Activated effector memory CD4-positive, alpha-beta T cell treated with Interleukin-2 at 50 U/mL for 16 hours (primary cell): ENCODE measurements around the gene SLC22A12.
"Not testable (repeated sequence)": the region's sequence is repeated elsewhere in the genome, so short reads cannot be mapped to it uniquely, and the experiment has no call there.

Experiments
- DNase-seq: peaks from one replicate; pipeline ENCODE4 v3.0.0-alpha.2; 2020

SLC22A12 gene

DNA sequence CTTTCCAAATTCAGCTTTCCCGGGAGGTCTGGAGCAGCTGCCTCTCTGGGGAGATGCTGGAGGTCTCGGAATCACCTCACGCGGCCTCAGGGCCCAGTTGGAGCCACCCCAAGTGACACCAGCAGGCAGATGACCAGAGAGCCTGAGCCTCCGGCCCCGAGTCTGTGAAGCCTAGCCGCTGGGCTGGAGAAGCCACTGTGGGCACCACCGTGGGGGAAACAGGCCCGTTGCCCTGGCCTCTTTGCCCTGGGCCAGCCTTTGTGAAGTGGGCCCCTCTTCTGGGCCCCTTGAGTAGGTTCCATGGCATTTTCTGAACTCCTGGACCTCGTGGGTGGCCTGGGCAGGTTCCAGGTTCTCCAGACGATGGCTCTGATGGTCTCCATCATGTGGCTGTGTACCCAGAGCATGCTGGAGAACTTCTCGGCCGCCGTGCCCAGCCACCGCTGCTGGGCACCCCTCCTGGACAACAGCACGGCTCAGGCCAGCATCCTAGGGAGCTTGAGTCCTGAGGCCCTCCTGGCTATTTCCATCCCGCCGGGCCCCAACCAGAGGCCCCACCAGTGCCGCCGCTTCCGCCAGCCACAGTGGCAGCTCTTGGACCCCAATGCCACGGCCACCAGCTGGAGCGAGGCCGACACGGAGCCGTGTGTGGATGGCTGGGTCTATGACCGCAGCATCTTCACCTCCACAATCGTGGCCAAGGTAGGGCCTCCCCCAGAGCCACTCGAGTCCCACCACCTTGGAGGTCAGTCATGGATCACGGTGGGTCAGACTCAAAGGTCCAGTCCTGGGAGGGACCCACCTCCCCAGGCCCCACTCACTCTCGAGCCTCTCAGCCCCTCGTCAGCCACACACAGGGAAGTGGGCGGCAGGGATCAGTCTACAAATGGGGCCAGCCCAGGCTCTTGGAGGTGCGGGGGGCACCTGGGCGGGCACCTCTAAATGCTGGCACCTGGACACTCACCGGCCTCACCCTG, 525 bp downstream of the SLC22A12 start:
- no peak for DNase-seq

DNA sequence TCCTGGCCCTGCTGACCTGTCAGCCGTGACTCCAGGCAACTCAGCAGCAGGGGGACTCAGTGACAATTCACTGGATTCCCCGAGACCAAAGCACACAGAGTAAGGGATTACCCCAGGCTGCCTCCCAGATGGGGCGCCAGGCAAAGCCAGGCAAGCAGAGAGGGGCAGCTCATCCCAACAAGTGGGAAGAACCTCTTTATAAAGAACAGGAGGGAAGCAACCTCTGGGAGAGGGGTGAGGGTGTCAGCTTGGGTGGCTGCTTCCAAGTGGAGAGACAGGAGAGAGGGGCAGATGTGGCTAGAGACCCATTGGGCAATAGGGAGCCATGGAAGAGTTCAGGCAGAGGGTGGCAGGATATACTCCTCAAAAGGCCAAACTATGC, 1.2 kb downstream of the SLC22A12 start:
- DNase-seq: no peak

DNA sequence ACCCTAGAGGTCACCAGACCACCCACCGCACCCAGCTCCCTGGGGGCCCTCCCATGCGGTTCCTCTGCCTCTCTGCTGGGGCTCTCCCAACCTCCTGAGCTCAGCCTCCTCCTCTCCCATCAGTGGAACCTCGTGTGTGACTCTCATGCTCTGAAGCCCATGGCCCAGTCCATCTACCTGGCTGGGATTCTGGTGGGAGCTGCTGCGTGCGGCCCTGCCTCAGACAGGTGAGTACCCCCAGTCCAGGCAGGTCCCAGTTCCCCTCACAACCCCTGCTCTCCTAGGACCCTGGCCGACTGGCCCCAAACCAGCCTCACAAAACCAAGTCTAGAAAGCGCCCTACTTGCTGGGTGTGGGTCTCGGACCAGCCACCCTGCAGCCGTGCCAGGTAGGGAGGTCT, 1.6 kb downstream of the SLC22A12 start:
- DNase-seq: no peak

DNA sequence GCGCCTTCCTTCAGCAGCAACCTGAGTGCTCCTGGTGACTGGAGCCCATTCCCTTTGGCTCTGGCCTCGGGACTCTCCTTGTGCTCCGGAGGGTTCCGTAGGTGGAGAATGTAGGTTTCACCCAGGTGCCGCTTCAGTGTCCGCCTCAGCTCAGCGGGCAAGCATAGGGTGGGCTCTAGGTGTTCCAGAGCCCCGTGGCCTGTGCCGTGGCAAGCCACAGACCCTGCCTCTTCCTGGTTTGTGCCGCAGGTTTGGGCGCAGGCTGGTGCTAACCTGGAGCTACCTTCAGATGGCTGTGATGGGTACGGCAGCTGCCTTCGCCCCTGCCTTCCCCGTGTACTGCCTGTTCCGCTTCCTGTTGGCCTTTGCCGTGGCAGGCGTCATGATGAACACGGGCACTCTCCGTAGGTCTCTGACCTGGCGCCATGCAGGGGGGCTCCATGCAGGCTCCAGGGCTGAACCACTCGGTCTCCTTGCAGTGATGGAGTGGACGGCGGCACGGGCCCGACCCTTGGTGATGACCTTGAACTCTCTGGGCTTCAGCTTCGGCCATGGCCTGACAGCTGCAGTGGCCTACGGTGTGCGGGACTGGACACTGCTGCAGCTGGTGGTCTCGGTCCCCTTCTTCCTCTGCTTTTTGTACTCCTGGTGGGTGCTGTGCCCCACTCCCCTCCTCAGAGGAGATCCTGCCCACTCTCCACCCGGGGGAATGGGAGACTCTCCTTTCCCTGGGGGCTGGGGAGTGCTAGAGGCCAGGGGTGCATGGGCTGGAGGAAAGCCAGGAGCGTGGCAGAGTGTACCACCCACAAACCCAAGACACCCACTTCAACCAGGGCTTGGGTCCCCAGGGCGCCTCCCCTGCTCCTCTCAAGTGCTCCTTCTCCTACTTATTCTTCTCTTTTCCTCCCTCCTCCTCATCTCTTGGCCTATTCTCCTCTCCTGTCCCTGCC, 2.4 kb downstream of the SLC22A12 start:
- DNase-seq: no peak

DNA sequence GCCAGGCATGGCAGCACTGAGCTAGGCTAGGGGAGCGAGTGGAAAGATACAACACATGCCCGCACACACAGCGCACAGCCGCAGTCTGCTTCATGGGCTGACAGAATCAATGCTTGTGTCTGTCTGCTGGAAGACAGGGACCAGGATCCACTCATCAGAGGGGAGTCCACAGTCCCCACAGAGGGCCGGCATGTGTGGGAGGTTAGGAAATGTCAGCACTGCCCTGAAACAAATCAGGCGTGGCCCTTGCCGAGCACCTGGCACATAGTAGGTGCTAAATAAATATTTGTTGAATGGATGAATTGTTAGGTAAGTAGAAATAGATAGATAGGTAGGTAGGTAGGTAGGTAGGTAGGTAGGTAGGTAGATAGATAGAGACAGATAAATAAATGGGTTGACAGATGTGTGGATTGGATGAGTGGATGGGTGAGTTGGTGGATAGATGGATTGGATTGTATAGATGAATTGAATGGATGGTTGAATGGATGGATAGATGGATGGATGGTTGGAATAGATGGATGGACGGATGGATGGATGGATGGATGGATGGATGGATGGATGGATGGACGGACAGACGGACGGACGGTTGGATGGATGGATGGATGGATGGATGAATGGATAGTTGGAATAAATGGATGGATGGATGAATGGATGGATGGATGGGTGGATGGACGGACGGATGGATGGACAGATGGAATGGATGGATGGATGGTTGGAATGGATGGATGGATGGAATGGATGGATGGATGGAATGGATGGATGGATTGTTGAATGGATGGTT, 3.3 kb downstream of the SLC22A12 start:
- DNase-seq: no peak

DNA sequence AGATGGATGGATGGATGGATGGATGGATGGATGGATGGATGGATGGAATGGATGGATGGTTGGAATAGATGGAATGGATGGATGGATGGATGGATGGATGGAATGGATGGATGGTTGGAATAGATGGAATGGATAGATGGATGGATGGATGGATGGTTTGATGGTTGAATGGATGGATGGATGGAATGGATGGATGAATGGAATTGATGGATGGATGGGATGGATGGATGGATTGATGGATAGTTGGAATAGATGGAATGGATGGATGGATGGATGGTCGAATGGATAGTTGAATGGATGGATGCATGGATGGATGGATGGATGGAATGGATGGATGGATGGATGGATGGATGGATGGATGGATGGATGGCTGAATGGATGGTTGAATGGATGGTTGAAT, 4.9 kb downstream of the SLC22A12 start:
- DNase-seq: not testable (repeated sequence)

DNA sequence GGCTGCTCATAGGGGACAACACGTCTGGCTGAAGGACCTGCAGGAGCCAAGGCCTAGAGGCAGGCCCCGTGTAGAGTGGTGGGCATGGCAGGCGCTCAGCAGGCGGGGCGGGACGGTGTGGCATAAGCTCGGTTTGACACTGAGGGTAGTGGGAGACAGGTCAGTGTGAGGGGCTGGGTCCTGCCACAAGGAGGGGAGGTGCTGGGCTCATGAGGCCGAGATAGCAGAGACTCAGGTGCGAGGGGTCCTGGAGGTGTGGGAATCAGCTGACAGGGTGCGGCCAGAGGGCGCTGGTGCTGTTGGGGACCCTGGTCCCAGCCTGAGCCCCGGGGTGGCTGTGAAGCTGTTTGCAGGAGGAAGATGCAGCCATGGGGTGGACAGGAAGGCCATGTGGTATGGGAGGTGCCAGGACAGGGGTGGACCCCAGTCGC, 6.7 kb downstream of the SLC22A12 start:
- DNase-seq: no peak

DNA sequence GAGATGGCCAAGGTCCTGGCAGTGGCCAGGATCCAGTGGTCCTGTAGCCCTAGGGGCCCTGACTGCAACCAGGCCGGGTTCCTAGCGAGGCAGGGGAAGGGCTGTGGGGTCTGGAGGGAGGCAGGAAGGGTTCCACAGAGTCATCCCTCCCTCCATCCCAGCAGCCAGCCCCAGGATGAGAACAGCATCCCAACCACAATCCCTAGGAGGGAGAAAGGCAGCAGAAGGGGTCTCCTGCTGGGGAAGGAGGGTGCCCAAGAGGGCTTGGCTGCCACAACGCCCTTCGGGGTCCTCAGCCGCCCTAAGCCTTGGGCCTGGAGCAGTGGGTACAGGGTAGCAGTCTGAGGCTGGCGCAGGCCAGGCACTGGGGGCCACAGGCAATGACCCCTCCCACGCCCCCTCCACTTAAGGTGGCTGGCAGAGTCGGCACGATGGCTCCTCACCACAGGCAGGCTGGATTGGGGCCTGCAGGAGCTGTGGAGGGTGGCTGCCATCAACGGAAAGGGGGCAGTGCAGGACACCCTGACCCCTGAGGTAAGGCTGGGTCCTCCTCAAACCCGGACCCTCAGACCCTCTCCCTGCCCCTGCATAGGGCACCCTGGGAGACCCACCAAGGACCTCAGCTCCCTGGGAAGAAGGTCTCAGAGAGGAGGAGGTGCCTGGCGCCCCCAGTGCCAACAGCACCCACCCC, 7.2 kb downstream of the SLC22A12 start:
- DNase-seq: no peak

DNA sequence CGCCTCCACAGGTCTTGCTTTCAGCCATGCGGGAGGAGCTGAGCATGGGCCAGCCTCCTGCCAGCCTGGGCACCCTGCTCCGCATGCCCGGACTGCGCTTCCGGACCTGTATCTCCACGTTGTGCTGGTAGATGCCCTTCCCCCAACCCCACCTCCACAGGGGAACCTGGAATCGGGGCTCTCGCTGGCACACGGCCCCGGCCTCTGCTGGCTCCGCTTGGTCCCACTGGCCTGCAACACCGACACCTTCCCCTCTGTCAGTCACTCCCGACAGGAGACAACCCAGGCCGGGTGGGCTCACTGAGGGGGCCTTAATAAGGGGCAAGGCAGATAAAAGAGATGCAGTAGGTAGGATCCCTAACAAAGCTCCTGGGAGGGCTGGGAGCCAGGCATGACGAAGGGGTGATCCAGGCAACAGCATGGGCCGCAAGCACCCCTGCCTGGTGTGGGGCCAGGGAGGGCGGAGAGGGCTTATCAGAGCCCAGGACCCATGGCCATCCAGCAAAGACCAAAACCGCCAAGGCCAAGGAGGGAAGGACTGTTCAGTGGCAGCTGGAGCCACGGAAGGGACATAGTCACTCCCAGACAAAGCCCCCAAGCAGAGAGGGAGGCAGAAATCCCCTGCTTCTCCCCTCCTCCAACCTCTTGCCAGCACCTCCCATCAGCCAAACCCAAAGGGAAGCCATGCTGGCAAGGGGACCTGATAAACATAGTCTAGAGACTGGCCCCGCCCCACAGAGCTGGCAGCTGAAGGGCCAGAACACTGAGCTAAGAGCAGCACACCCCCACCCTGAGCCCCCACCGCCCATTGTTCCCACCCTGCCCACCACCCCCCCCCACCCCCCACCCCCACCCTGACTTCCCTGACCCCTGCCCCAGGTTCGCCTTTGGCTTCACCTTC, 8.0 kb downstream of the SLC22A12 start:
- no peak for DNase-seq

DNA sequence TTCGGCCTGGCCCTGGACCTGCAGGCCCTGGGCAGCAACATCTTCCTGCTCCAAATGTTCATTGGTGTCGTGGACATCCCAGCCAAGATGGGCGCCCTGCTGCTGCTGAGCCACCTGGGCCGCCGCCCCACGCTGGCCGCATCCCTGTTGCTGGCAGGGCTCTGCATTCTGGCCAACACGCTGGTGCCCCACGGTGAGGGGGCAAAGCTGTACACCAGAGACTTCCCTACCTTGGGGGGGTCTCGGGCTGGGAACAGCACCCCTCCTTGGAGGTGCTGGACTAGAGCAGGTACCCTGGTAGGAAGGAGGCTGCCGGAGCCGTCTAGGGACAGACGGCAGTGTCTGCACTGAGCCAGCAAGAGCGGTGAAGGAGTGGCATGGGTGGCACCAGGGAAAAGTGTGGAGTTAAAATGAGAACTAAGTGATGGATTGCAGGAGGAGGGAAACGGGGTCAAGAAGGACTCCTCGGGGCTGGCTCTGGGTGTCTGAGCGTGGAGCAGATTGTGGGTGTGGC, 8.7 kb downstream of the SLC22A12 start:
- DNase-seq: no peak

DNA sequence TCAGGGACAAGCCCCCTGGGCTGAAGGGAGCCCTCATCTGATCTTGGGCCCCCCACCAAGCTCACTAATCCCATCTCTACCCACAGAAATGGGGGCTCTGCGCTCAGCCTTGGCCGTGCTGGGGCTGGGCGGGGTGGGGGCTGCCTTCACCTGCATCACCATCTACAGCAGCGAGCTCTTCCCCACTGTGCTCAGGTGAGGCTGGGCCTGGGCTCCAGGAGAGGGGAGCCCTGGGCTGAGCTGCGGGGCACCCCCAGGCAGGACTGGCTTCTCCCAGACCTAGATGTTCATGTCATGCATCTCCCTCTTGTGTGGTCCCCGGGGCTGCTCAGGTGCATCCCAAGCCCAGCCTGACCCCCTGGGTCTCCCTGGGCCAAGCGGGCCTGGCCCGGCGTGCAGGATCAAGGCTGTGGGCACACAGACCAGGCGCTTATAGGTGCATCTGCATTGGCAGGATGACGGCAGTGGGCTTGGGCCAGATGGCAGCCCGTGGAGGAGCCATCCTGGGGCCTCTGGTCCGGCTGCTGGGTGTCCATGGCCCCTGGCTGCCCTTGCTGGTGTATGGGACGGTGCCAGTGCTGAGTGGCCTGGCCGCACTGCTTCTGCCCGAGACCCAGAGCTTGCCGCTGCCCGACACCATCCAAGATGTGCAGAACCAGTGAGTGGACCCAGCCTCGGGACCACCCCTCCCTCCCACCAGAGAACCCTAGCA, 9.4 kb downstream of the SLC22A12 start:
- DNase-seq: no peak

DNA sequence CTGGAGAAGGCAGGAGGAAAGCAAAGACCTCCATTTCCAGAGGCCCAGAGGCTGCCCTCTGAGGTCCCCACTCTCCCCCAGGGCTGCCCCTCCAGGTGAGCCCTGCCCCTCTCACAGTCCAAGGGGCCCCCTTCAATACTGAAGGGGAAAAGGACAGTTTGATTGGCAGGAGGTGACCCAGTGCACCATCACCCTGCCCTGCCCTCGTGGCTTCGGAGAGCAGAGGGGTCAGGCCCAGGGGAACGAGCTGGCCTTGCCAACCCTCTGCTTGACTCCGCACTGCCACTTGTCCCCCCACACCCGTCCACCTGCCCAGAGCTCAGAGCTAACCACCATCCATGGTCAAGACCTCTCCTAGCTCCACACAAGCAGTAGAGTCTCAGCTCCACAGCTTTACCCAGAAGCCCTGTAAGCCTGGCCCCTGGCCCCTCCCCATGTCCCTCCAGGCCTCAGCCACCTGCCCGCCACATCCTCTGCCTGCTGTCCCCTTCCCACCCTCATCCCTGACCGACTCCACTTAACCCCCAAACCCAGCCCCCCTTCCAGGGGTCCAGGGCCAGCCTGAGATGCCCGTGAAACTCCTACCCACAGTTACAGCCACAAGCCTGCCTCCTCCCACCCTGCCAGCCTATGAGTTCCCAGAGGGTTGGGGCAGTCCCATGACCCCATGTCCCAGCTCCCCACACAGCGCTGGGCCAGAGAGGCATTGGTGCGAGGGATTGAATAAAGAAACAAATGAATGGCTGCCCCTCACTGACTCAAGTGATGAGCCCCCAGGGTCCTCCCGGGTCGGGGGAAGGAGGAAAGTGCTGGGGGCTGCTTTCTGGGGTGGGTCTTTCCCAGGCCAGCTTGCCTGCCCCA, 10.8 kb downstream of the SLC22A12 start:
- DNase-seq: no peak

DNA sequence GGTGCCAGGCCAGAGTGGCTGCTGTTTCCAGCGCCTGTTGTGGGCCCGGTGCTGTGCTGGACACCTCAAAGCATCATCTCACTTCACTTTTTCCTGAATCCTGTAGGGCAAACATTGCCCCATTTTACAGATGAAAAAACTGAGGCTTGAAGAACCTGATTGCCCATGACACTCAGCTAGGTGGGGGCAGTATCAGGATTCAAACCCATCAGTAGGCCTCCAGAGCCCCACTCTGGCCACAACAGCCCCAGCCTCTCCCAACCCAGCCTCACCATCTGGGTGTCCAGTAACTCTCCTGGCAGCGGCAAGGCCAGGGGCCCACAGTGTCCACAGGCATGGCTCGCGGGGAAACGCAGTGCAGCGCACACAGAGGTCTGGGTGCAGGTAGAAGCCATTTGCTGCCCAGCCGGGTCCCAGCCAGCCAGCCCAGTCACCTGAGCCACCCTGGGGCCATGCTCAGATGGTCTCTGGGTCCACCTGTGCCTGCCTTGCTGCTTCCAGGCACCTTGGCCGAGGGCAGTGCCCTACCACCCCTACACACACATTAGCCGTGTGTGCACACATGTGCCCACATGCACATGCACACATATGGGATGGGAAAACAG, 11.5 kb downstream of the SLC22A12 start:
- DNase-seq: no peak

DNA sequence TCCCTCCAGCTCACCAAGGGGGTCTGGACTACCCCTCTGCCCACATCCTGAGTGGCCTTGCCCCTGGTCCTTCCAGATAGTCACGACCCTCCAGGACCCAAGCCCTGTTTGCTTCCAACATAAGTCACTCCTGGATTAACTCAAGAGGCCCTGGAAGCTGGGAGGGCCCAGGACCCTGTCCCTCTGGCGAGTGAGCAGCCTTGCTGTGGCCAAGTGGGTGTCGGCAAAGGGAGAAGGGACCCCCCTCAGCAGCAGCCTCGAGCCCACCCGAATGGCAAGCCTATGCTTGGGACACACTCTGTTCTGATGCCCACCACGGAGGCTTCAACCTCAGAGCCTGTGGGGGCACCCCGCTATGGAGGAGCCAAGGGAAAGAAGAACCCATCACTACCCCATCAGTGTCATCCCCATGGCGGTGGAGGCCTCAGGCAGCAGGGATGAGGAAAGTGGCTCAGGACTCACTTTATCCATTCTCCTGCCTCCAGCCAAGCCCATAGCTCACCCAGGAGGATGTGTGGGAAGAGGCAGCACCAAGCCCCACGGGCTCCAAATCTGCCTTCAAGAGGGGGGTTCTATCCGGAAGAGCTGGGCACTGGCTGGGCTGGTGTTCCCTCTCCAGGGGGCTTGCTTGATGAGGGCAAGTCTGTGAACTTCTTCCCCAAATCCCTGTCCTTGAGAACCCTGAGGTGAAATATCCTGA, 12.5 kb downstream of the SLC22A12 start:
- no peak for DNase-seq

DNA sequence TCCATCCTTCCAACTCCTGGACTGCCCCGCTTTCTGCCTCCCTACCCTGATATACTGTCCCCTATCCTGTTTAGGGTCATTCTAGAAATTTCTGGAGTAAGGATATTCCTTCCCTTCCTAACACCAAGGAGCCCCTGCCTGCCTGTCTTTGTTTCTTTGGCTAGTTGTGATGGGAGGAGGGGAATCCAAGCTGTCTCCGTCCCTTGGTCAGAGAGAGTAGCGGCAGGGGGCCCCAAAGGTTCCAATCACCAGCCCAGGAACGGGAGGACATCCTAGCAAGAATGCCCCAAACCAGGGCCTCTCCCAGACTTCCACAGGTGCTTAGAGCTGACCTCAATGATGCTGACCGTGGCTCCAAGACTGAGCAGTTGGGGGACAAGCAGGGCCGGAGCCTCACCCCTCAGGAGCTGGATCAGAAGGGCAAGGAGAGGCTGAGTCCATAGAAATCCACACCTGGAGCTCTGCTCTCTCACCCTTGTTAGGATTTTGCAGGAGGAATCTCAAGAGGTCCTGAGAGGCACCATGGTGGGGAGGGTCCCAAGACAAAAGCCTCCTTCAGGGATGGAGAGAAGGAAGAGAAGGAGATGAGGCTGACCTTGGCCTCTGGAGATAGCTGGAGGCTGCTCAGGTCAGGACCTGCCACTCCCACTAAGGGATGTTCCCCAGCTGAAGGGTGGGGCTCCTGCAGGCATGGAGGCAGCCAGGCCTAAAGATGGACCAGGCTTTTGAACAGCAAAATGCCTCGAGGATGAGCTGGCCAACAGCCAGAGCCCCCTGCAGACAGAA, 13.6 kb downstream of the SLC22A12 start:
- no peak for DNase-seq

DNA sequence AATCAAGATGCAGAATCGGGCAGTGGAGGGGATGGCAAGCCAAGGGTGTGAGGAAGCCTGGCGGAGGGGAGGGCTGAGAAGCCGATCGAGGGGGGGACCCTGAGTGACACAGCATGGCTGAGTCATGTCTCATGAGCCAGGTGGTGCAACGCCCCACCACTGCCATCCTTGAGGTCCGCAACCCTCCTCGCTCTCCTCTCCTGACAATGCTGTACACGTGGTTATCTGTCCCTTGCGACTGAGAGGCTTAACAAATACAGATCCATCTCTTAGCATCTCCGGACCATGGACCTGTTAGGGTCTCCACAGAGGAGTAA, 14.2 kb downstream of the SLC22A12 start:
- no peak for DNase-seq
